H1 (cell line): ENCODE measurements around the gene SERGEF. TPM values are rescaled to one million over a fixed set of nuclear protein-coding genes. Genes with fewer than 3 reads are reported as not detected.

Source experiments
- CTCF ChIA-PET: fragments of 300-600 bp; sonication (Branson Sonifier 250); formaldehyde crosslinking; loops from one replicate; lab custom pipeline; 2021; ENCODE audit not compliant: partially characterized antibody; lab: Charles Lee
- POLR2A ChIA-PET: fragments of 300-600 bp; sonication (Branson Sonifier 250); formaldehyde crosslinking; loops from one replicate; lab custom pipeline; 2021; ENCODE audit warnings: inconsistent platforms; ENCODE audit not compliant: partially characterized antibody; lab: Charles Lee
- DNase-seq, 2 experiments: peaks; one replicate each; pipeline versions ENCODE4 v3.0.0 to v3.0.0-alpha.2; 2010 to 2022; ENCODE audit warnings: low spot score in 2 of 2, low read depth in 1 of 2, mixed read lengths in 1 of 2
- FAIRE-seq: peaks from 2 replicates; lab custom pipeline; 2011; peaks lifted over from hg19 to GRCh38; lab: Jason Lieb, UNC
- H2AFZ ChIP-seq: 2 replicates; pipeline ENCODE4 v1.8.1; 2012; ENCODE audit warnings: low read length, inconsistent platforms
- H2AK5ac ChIP-seq: 2 replicates; pipeline ENCODE4 v1.6.1; 2013; ENCODE audit warnings: low read depth, low read length
- H2BK120ac ChIP-seq: replicated peaks from 2 replicates; pipeline ENCODE3; 2013; ENCODE audit warnings: low read depth, low read length, inconsistent platforms
- H2BK12ac ChIP-seq: 2 replicates; pipeline ENCODE4 v1.6.1; 2013; ENCODE audit warnings: low read depth, low read length
- H2BK15ac ChIP-seq: 2 replicates; pipeline ENCODE4 v1.6.1; 2013; ENCODE audit warnings: low read length
- H2BK20ac ChIP-seq: 2 replicates; pipeline ENCODE4 v1.6.1; 2013; ENCODE audit warnings: low read length
- H2BK5ac ChIP-seq: 2 replicates; pipeline ENCODE4 v1.6.1; 2013; ENCODE audit warnings: low read depth, low read length
- H3K14ac ChIP-seq: 2 replicates; pipeline ENCODE4 v1.6.1; 2013; ENCODE audit warnings: inconsistent platforms; ENCODE audit not compliant: insufficient read length
- H3K18ac ChIP-seq: 2 replicates; pipeline ENCODE4 v1.6.1; 2013; ENCODE audit warnings: low read length; ENCODE audit errors: extremely low read depth
- H3K23ac ChIP-seq: 2 replicates; pipeline ENCODE4 v1.6.1; 2013; ENCODE audit warnings: inconsistent platforms; ENCODE audit not compliant: insufficient read length
- H3K23me2 ChIP-seq: 2 replicates; pipeline ENCODE4 v1.6.1; 2013; ENCODE audit warnings: low read depth, low read length
- H3K27ac ChIP-seq: 2 replicates; pipeline ENCODE4 v1.6.1; 2011; ENCODE audit warnings: low read depth, low read length, inconsistent platforms
- H3K27me3 ChIP-seq, 4 experiments: replicated peaks in 1 of 4; 1 replicate in 1 of 4; 2 replicates in 3 of 4; pipeline versions ENCODE4 v1.6.1 to v1.8.1; 2011 to 2013; ENCODE audit warnings: low read length in 3 of 4, mild to moderate bottlenecking in 3 of 4, inconsistent platforms in 2 of 4, mixed read lengths in 2 of 4, moderate library complexity in 1 of 4; ENCODE audit not compliant: control insufficient read depth in 3 of 4, insufficient read depth in 3 of 4; ENCODE audit errors: extremely low read depth in 1 of 4
- H3K36me3 ChIP-seq, 4 experiments: 2 replicates each; pipeline versions ENCODE4 v1.6.1 to v1.8.1; 2011 to 2013; ENCODE audit warnings: mild to moderate bottlenecking in 4 of 4, low read length in 3 of 4, moderate library complexity in 2 of 4, control low read depth in 1 of 4, inconsistent platforms in 1 of 4; ENCODE audit not compliant: insufficient read depth in 4 of 4, control insufficient read depth in 2 of 4
- H3K4ac ChIP-seq: replicated peaks from 2 replicates; pipeline ENCODE3; 2013; ENCODE audit warnings: low read length, low read depth, mixed read lengths, inconsistent platforms; ENCODE audit not compliant: insufficient read length
- H3K4me1 ChIP-seq, 4 experiments: replicated peaks in 1 of 4; 1 replicate in 1 of 4; 2 replicates in 3 of 4; pipeline versions ENCODE4 v1.6.1 to v1.8.1; 2011 to 2013; ENCODE audit warnings: low read length in 3 of 4, inconsistent platforms in 2 of 4, mixed read lengths in 1 of 4; ENCODE audit not compliant: insufficient read depth in 4 of 4, control insufficient read depth in 3 of 4
- H3K4me2 ChIP-seq, 2 experiments: 2 replicates each; pipeline versions ENCODE4 v1.6.1 to v1.8.1; 2011 to 2013; ENCODE audit warnings: low read depth in 2 of 2, low read length in 2 of 2, control low read depth in 1 of 2, inconsistent platforms in 1 of 2, mild to moderate bottlenecking in 1 of 2; ENCODE audit not compliant: insufficient read depth in 1 of 2
- H3K4me3 ChIP-seq, 4 experiments: fragments of 200-600, 300-600 bp in 1 of 4; sonication (generic), shearing (Covaris generic), sonication (Bioruptor Twin) in 1 of 4; 2 replicates each; pipeline versions ENCODE4 v1.5.1 to v1.8.1; 2011 to 2016; ENCODE audit warnings: low read length in 4 of 4, low read depth in 3 of 4, control low read depth in 2 of 4, inconsistent platforms in 2 of 4, mild to moderate bottlenecking in 2 of 4, mixed read lengths in 1 of 4, moderate library complexity in 1 of 4; ENCODE audit not compliant: insufficient read depth in 2 of 4; ENCODE audit errors: extremely low read depth in 1 of 4
- H3K56ac ChIP-seq: replicated peaks from 2 replicates; pipeline ENCODE3; 2013; ENCODE audit warnings: low read depth, mild to moderate bottlenecking, mixed read lengths, low read length, inconsistent platforms; ENCODE audit not compliant: insufficient read length
- H3K79me1 ChIP-seq: 2 replicates; pipeline ENCODE4 v1.6.1; 2013; ENCODE audit warnings: low read depth, low read length, control low read depth
- H3K79me2 ChIP-seq, 2 experiments: 2 replicates each; pipeline versions ENCODE4 v1.6.1 to v1.8.1; 2012 to 2013; ENCODE audit warnings: low read length in 2 of 2, mild to moderate bottlenecking in 2 of 2, inconsistent platforms in 1 of 2; ENCODE audit not compliant: insufficient read depth in 2 of 2, control insufficient read depth in 1 of 2
- H3K9ac ChIP-seq, 4 experiments: replicated peaks in 1 of 4; 1 replicate in 1 of 4; 2 replicates in 3 of 4; pipeline versions ENCODE4 v1.6.1 to v1.8.1; 2011 to 2013; ENCODE audit warnings: low read depth in 3 of 4, low read length in 3 of 4, control low read depth in 2 of 4, mild to moderate bottlenecking in 2 of 4, moderate library complexity in 2 of 4, inconsistent platforms in 1 of 4; ENCODE audit errors: extremely low read depth in 1 of 4
- H3K9me3 ChIP-seq, 2 experiments: 2 replicates each; pipeline versions ENCODE4 v1.6.1 to v1.8.1; 2012 to 2013; ENCODE audit warnings: mild to moderate bottlenecking in 2 of 2, moderate library complexity in 2 of 2, control low read depth in 1 of 2, inconsistent platforms in 1 of 2, low read depth in 1 of 2, low read length in 1 of 2, mixed read lengths in 1 of 2; ENCODE audit not compliant: insufficient read depth in 2 of 2
- H4K20me1 ChIP-seq, 2 experiments: replicated peaks in 1 of 2; 2 replicates each; pipeline versions ENCODE3 to v1.8.1; 2011 to 2013; ENCODE audit warnings: inconsistent platforms in 2 of 2, low read length in 2 of 2, mild to moderate bottlenecking in 1 of 2; ENCODE audit not compliant: insufficient read depth in 2 of 2, control insufficient read depth in 1 of 2
- H4K5ac ChIP-seq: 2 replicates; pipeline ENCODE4 v1.6.1; 2013; ENCODE audit warnings: low read length, low read depth, mixed read lengths, inconsistent platforms; ENCODE audit not compliant: insufficient read length
- H4K8ac ChIP-seq: 2 replicates; pipeline ENCODE4 v1.8.0; 2013; ENCODE audit warnings: mild to moderate bottlenecking, moderate library complexity, low read length, inconsistent platforms; ENCODE audit not compliant: insufficient read depth; ENCODE audit errors: extremely low read depth
- H4K91ac ChIP-seq: replicated peaks from 2 replicates; pipeline ENCODE3; 2013; ENCODE audit warnings: low read length, mixed read lengths, inconsistent platforms; ENCODE audit not compliant: insufficient read length
- ATF2 ChIP-seq: IDR thresholded peaks from 2 replicates; pipeline ENCODE4 v1.6.1; 2012; ENCODE audit warnings: low read length, inconsistent platforms
- CBX8 ChIP-seq: fragments of 300-800, 300-1000 bp; sonication (generic); IDR thresholded peaks from 2 replicates; pipeline ENCODE4 v1.7.1; 2016; ENCODE audit warnings: low read depth, low read length, borderline replicate concordance
- CHD1 ChIP-seq: IDR thresholded peaks from 2 replicates; pipeline ENCODE4 v1.6.1; 2012; ENCODE audit warnings: low read depth, low read length, improper control_type of control experiment
- GABPA ChIP-seq: IDR thresholded peaks from 2 replicates; pipeline ENCODE4 v1.6.1; 2011; ENCODE audit warnings: mild to moderate bottlenecking, low read length, moderate library complexity, borderline replicate concordance; ENCODE audit not compliant: insufficient read depth
- SIRT6 ChIP-seq: IDR thresholded peaks from one replicate; pipeline ENCODE4 v1.7.1; 2012; ENCODE audit warnings: low read length, inconsistent platforms
- SP1 ChIP-seq: IDR thresholded peaks from 2 replicates; pipeline ENCODE4 v1.6.1; 2011; ENCODE audit warnings: low read depth, low read length
- SRF ChIP-seq: IDR thresholded peaks from 2 replicates; pipeline ENCODE4 v1.6.1; 2011; ENCODE audit warnings: mild to moderate bottlenecking, low read depth, low read length, moderate library complexity
- whole genome bisulfite sequencing, 2 experiments: shearing (Covaris generic) in 1 of 2; methylation state at CpG; one replicate each; pipeline versions ENCODE4 v1.1.6 to v1.1.7; 2013 to 2015; ENCODE audit warnings: low lambda C conversion rate in 2 of 2, mixed read lengths in 2 of 2, inconsistent platforms in 1 of 2, low coverage in 1 of 2, missing lambda C conversion rate in 1 of 2; ENCODE audit not compliant: insufficient replicate concordance in 2 of 2, insufficient coverage in 1 of 2, insufficient read length in 1 of 2; ENCODE audit errors: extremely low coverage in 1 of 2, missing lambda C conversion rate in 1 of 2; 5-methylcytosine and 5-hydroxymethylcytosine counted together
- polyA plus RNA-seq, 7 experiments: library from polyadenylated mRNA; depleted of rRNA in 3 of 7; stranded (reverse) in 5 of 7; unstranded in 2 of 7; fragments of >200 nt in 5 of 7; fragments of 200-250 nt in 2 of 7; gene quantifications; 1 replicate in 5 of 7; 2 replicates in 1 of 7; 4 replicates in 1 of 7; pipeline versions ENCODE4 v1.2.1 to v1.2.3, GENCODE V29; 2011 to 2013; ENCODE audit warnings: missing spikeins in 2 of 7, mixed read lengths in 2 of 7
- total RNA-seq: library from RNA; stranded (reverse); fragmentation: NEBNext Ultra II Directional; extraction: Animal tissue kit (Norgen Biotek cat#: 25700); gene quantifications from 2 replicates; pipeline ENCODE4 v1.2.1, GENCODE V29; 2021

The SERGEF gene
- total and polyA plus RNA-seq, 2 of the 8 experiments (the other 6 are each of a cell fraction or from before 2014, with no cell fraction given) = 16.6 to 28.8 TPM

GRCh38 chr11:17901481-17901880 is 111.4 kb downstream of the SERGEF start:
- Histone ChIP-seq H3K9me3 (no peaks in the 10 kb centered on the region), H3K14ac (no peak overlapping the region), H4K20me1 (no peaks in the 10 kb centered on the region), H3K36me3 (no peaks in the 10 kb centered on the region), H3K27me3 (no peaks in the 10 kb centered on the region), H2AFZ (no peak overlapping the region), H4K91ac (no peak overlapping the region), H3K4ac (no peak overlapping the region), H2BK12ac (no peak overlapping the region), H3K79me2 (no peaks in the 10 kb centered on the region), H2BK15ac (no peak overlapping the region), H3K4me2 (no peak overlapping the region), H3K4me3 (no peak overlapping the region), H3K4me1 (peaks cover 4 to 7% (median 5%) of the 10 kb centered on the region in 4 experiments; a peak in 6 of 7 replicates), H2BK5ac (no peak overlapping the region), H2BK20ac (no peak overlapping the region), H3K9ac (no peak overlapping the region), H2BK120ac (no peak overlapping the region), H3K79me1 (no peaks in the 10 kb centered on the region), H3K27ac (no peak overlapping the region), H3K56ac (no peak overlapping the region), H4K8ac (no peak overlapping the region), H4K5ac (no peak overlapping the region), H3K18ac (no peak overlapping the region), H3K23me2 (no peaks in the 10 kb centered on the region), H2AK5ac (no peak overlapping the region), H3K23ac (no peak overlapping the region)
- CTCF ChIA-PET = interaction anchor here (0.6 to 5.2 kb wide), 17 partner anchors 9 to 274 kb away, joined by 3 to 41 read pairs (median 4); partner anchors contain the start of gene KCNC1
- 94% methylated on average over 2 of the region's 2 CpGs; no CpG with 5 or more reads in 1 of the 2 experiments for WGBS, 2 experiments
- POLR2A ChIA-PET = no interaction called here
- DNase-seq (no peak), FAIRE-seq (no peak)
- no peak for TF ChIP-seq ATF2
- no peak for TF ChIP-seq SRF
- TF ChIP-seq SP1 = no peak
- TF ChIP-seq GABPA = no peak
- TF ChIP-seq CHD1 = no peak
- TF ChIP-seq CBX8 = no peak
- TF ChIP-seq SIRT6 = no peak
